ENCODE results near the gene ESPL1. TPM values are rescaled to one million over a fixed set of nuclear protein-coding genes. Genes with fewer than 3 reads are reported as not detected.

Gene ESPL1
- total and polyA plus RNA-seq, 2 of the 8 experiments (the other 6 are each of a cell fraction or from before 2014, with no cell fraction given) = 31.8 to 52.7 TPM

GRCh38 chr12:53308276-53308675 is 40.2 kb downstream of the ESPL1 start:
- FAIRE-seq = no peak
- H3K4ac ChIP-seq (replicated peaks; ENCODE audit: insufficient read length, low read depth, low read length) = no peak overlapping the region
- H2BK5ac ChIP-seq (ENCODE audit: low read depth, low read length) = no peak overlapping the region
- no peak overlapping the region for H2AK5ac ChIP-seq (ENCODE audit: low read depth, low read length)
- no peak overlapping the region for H3K18ac ChIP-seq (ENCODE audit: extremely low read depth, low read length)
- no peak overlapping the region for H2BK20ac ChIP-seq (ENCODE audit: low read length)
- H3K36me3 ChIP-seq (ENCODE audit: control insufficient read depth in 2 of 4, insufficient read depth in 4 of 4, low read length in 3 of 4) = peaks cover 24 to 48% (median 35%) of the 10 kb centered on the region in 4 experiments
- H3K14ac ChIP-seq (ENCODE audit: insufficient read length) = no peak overlapping the region
- H4K5ac ChIP-seq (ENCODE audit: insufficient read length, low read depth, low read length) = no peak overlapping the region
- ChIA-PET CTCF (ENCODE audit: partially characterized antibody) (interaction anchor here (1.2 to 5.0 kb wide), 4 partner anchors 9 to 242 kb away, joined by 3 to 52 read pairs (median 6); partner anchors contain the start of genes AAAS and MYG1), POLR2A (ENCODE audit: partially characterized antibody) (interaction anchor here (0.8 to 2.7 kb wide), 8 partner anchors 9 to 182 kb away, joined by 3 to 15 read pairs (median 4); partner anchors contain the start of genes AAAS and MYG1)
- H3K56ac ChIP-seq (replicated peaks; ENCODE audit: insufficient read length, low read depth, low read length) = no peak overlapping the region
- no peak overlapping the region for H2BK12ac ChIP-seq (ENCODE audit: low read depth, low read length)
- H2AFZ ChIP-seq (ENCODE audit: low read length) = no peak overlapping the region
- H3K9ac ChIP-seq (replicated peaks in 1 of 4; ENCODE audit: extremely low read depth in 1 of 4, low read depth in 3 of 4, low read length in 3 of 4) = no peak overlapping the region
- H3K79me2 ChIP-seq (ENCODE audit: control insufficient read depth in 1 of 2, insufficient read depth in 2 of 2, low read length in 2 of 2) = no peaks in the 10 kb centered on the region; a peak in 1 of 4 replicates
- no peak overlapping the region for H2BK15ac ChIP-seq (ENCODE audit: low read length)
- TF ChIP-seq RAD21 (IDR thresholded peaks at IDR 0.05 in 1 of 2, conservative IDR thresholded peaks at IDR 0.05 in 1 of 2; ENCODE audit: low read depth in 2 of 2, low read length in 2 of 2) = no peak
- TF ChIP-seq JUND (IDR thresholded peaks at IDR 0.05; ENCODE audit: low read length) = no peak
- H3K23me2 ChIP-seq (ENCODE audit: low read depth, low read length) = no peaks in the 10 kb centered on the region
- H2BK120ac ChIP-seq (replicated peaks; ENCODE audit: low read depth, low read length) = no peak overlapping the region
- no peak for DNase-seq (ENCODE audit: low read depth in 1 of 2, low spot score in 2 of 2)
- H3K27me3 ChIP-seq (replicated peaks in 1 of 4; ENCODE audit: control insufficient read depth in 3 of 4, extremely low read depth in 1 of 4, insufficient read depth in 3 of 4, low read length in 3 of 4) = no peaks in the 10 kb centered on the region
- no peaks in the 10 kb centered on the region for H3K9me3 ChIP-seq (ENCODE audit: insufficient read depth in 2 of 2, low read depth in 1 of 2, low read length in 1 of 2)
- H3K27ac ChIP-seq (ENCODE audit: low read depth, low read length) = no peak overlapping the region
- peaks cover 2 to 7% of the 10 kb centered on the region in 2 experiments for H4K20me1 ChIP-seq (replicated peaks in 1 of 2; ENCODE audit: control insufficient read depth in 1 of 2, insufficient read depth in 2 of 2, low read length in 2 of 2)
- no peaks in the 10 kb centered on the region for H3K4me1 ChIP-seq (replicated peaks in 1 of 4; ENCODE audit: control insufficient read depth in 3 of 4, insufficient read depth in 4 of 4, low read length in 3 of 4)
- WGBS, 2 experiments (ENCODE audit: extremely low coverage in 1 of 2, insufficient coverage in 1 of 2, insufficient read length in 1 of 2, insufficient replicate concordance in 2 of 2, low coverage in 1 of 2, low lambda C conversion rate in 2 of 2, missing lambda C conversion rate in 1 of 2) = 70% methylated on average over 4 of the region's 4 CpGs; no CpG with 5 or more reads in 1 of the 2 experiments
- H3K4me2 ChIP-seq (ENCODE audit: insufficient read depth in 1 of 2, low read depth in 2 of 2, low read length in 2 of 2) = no peak overlapping the region
- no peak overlapping the region for H3K4me3 ChIP-seq (ENCODE audit: extremely low read depth in 1 of 4, insufficient read depth in 2 of 4, low read depth in 3 of 4, low read length in 4 of 4)
- H4K8ac ChIP-seq (ENCODE audit: extremely low read depth, insufficient read depth, low read length) = no peak overlapping the region
- H4K91ac ChIP-seq (replicated peaks; ENCODE audit: insufficient read length, low read length) = no peak overlapping the region
- H3K79me1 ChIP-seq (ENCODE audit: low read depth, low read length) = no peaks in the 10 kb centered on the region
- H3K23ac ChIP-seq (ENCODE audit: insufficient read length) = no peak overlapping the region
